HG03439 (cell line): Measurements from ENCODE around the gene OSBPL2.

ENCODE experiments used
- ATAC-seq: cut with Tn5 transposase; IDR thresholded peaks from one replicate; pipeline ENCODE4 v1.9.1; 2021; ENCODE audit warnings: mild to moderate bottlenecking, moderate library complexity; ENCODE audit not compliant: unreplicated experiment

Gene OSBPL2

GRCh38 chr20:62308102-62308822 lies 69.9 kb downstream of the OSBPL2 start:
- no peak for ATAC-seq

DNA sequence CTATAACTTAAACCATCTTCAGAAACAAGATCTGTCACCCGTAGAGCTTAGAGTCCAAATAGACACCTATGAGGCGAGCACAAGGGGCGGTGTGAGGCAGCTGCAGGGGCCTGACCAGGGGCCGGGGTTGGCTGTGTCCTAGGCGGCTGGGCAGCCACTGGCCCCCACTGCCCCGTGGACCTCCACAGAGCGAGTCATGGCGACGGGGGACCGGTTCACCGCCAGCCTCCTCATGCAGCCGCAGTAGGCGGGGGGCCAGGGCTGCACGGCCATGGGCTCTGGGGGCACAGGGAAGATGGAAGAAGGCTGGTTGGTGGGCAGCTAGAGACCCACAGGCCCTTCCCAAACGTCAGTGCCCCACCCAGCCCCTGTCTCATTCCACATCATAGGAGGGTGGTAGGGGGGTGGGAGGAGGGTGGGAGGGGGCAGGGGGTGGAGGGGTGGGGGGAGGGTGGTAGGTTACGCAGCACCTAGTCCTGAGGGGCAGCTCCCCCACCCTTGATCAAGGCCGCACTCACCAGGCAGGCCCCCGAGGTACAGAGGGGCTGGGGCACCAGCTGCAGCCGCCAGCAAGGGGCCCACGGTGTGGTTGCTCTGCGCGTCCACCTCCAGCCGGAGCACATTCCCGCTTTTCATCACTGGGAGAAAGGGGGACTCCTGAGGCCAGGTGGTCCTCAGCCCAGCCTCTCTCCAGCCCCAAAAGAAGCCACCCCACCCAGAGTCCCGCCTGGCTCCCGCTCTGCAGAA lies 71.0 kb downstream of the OSBPL2 start:
- no peak for ATAC-seq

DNA sequence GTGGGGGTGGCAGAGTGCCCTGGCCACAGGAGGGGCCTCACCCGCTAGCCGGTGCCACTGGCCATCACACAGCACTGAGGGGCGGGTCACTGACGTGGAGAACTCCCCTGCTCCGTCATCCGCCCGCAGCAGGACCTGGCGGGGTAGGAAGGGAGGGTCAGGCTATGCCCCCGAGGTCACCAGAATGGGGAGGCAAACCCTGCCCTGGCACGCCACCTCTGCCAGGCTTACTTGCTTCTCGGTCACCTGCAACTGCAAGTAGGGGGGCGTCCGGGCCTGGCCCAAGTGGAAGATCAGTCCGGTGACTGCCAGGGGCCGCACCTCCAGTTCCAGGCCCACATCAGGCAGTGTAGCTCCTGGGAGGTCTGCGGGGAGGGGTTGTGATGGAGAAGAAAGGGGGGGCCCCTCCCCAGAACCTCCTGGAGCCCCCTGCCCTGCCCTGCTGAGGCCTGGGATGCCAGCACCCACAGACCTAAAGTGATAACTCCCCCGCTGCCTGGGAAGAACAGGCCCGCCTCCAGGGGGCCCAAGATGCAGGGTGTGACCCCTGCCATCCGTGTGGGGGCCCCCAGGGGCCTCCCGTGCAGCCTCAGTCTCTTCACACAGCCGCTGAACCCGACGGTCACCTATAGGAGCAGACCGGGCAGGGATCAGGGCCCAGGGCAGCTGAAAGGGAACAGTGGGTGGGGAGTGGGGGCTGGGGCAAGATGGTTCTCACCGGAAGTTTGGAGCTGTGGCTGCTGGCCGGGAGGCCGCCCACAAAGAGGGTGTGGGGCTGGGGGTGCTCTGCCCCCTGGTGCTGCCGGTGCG lies 71.8 kb downstream of the OSBPL2 start:
- no peak for ATAC-seq

- ATAC-seq = no peak
Observed at GRCh38 chr20:62310757-62311121, 72.4 kb downstream of the OSBPL2 start.

DNA sequence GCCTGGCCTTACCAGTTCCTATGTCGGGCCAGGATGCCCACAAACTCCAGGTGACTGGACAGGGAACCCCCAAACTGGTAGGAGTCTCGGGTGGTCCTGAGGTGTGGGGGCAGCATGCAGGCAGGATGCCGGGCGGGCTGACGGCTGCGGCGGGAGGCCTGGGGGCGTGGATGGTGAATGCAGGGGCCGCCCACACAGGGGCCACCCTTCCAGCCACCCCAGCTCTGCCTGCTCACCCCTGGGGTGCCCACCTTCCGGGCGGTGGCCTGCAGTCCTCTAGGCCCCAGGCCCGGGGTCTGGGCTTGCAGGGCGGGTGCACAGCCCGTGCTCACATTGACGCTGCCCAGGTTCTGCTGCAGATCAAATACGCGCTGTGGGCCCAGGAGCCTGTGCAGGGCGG lies 72.8 kb downstream of the OSBPL2 start:
- no peak for ATAC-seq

- ATAC-seq = no peak
Observed at GRCh38 chr20:62311832-62312661, 73.7 kb downstream of the OSBPL2 start.

DNA sequence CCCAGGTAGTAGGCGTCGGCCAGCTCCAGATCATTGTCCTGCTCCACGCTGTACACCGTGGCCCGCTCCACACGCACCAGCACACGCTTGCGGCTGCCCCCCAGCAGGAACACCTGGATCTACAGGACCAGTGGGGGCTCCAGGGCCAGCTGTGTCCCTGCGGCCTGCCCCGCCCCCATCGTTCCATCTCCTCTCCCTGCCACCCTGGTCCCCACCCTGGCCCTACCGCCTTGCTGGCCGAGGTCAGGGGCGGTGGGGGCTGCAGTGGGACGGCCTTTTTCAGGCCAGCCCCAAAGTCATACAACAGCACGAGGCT lies 74.3 kb downstream of the OSBPL2 start:
- no peak for ATAC-seq

GRCh38 chr20:62313021-62313420 lies 74.7 kb downstream of the OSBPL2 start:
- ATAC-seq = no peak

DNA sequence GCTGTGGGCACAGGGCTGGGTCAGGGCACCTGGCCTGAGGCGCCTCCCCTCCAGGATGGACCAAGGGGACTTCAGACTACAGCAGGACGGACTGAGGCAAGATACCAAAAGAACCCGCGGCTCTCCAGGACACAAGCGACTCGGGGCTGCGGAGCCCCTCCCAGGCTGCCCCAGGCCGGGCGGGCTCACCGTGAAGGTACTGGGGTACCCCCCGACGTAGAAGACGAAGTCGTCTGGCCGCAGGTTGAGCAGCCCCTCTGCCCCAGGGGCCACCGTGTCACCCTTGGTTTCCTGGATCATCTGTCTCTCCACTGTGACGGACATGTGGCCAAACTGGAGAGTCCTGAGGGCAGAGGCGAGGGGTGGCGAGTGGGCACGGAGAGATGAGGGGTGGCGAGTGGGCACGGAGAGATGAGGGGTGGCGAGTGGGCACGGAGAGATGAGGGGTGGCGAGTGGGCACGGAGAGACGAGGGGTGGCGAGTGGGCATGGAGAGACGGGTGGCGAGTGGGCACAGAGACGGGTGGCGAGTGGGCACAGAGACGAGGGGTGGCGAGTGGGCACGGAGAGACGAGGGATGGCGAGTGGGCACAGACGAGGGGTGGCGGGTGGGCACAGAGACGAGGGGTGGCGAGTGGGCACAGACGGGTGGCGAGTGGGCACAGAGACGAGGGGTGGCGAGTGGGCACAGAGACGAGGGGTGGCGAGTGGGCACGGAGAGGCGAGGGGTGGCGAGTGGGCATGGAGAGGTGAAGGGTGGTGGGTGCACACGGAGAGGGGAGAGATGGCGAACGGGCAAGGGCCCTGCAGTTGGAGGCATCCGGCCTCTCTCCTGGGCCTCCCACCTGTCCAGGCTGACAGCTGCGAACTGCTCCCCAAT lies 75.4 kb downstream of the OSBPL2 start:
- no peak for ATAC-seq

DNA sequence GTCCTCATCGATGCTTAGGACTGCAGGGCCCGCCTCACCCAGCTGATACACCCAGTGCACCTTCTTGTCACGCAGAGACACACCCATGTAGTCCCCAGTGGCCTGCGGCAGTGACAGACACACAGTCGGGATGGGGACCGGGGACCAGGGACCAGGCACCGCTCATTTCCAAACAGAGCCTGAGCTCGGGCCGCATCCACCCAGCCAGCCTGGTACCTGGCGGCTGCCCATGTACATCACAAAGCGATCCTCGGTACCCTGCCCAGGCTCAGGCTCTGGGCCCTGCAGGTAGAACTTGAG lies 76.0 kb downstream of the OSBPL2 start:
- no peak for ATAC-seq

DNA sequence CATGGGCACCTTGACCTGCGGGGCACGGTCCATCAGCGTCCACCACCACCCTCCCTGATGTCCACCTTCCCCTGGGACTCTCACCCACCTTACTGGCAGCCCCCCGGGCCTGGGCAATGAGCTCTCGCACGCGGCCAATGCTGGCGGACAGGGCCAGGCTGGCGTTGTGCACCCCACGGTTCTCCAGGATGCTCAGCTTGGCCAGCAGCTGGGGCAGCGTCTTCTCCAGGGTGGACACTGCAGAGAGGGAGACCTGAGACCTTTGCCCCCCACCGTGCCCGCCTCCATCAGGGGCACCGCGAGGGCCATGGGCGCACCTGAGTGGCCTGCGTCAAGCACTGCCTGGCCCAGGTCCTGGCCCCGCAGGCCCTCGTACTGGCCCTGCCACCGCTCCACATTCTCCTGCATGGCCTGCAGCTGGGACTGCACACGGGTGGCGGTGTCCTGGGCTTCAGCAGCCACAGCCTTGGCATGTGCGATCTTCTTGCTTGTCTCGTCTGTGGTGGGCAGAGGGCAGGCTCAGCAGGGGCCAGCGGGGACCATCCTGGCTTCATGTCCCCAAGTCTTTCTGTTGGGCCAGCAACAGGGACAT lies 76.5 kb downstream of the OSBPL2 start:
- no peak for ATAC-seq

DNA sequence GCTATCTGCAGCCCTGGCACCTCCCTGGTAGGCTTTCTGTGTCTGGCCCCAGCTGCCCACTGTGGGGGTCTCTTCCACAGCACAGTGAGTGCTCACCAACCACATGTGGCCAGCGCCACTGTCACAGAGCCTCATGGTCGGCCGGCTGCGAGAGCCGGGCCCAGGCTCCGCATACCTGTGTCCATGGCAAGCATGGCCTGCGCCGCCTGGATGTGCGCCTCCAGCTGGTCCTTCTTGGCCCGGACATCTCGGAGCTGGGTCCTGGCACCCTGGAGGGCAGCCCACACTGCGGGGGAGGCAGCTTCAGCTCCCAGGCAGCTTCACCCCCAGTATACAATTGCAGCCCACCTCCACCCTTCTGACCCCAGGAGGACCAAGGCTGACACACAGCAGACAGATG lies 77.5 kb downstream of the OSBPL2 start:
- ATAC-seq = no peak

- no peak for ATAC-seq
Observed at GRCh38 chr20:62316331-62317166, 78.2 kb downstream of the OSBPL2 start.

DNA sequence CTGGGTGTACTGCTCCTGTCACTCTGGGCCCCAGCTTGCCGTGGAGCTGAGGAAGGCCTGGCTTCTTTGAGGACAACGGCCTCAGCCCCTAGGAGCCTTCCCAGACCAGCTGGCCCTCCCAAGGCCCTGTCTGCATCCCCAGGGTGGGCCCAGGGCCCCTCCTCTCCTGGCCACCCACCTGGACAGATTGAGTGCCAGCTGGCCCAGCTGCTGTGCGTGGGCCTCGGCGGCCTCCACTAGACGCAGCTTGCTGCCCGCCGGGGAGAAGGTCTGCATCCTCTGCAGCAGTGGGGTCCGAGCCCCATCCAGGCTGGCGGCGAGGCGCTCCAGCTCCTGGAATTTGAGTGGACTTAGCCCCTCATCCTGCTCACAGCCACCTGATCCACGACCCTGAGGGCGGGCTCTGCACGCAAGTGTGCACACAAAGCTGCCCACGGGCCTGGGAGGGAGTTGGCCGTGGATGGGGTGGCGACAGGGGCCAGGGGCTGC lies 78.9 kb downstream of the OSBPL2 start:
- ATAC-seq = no peak

DNA sequence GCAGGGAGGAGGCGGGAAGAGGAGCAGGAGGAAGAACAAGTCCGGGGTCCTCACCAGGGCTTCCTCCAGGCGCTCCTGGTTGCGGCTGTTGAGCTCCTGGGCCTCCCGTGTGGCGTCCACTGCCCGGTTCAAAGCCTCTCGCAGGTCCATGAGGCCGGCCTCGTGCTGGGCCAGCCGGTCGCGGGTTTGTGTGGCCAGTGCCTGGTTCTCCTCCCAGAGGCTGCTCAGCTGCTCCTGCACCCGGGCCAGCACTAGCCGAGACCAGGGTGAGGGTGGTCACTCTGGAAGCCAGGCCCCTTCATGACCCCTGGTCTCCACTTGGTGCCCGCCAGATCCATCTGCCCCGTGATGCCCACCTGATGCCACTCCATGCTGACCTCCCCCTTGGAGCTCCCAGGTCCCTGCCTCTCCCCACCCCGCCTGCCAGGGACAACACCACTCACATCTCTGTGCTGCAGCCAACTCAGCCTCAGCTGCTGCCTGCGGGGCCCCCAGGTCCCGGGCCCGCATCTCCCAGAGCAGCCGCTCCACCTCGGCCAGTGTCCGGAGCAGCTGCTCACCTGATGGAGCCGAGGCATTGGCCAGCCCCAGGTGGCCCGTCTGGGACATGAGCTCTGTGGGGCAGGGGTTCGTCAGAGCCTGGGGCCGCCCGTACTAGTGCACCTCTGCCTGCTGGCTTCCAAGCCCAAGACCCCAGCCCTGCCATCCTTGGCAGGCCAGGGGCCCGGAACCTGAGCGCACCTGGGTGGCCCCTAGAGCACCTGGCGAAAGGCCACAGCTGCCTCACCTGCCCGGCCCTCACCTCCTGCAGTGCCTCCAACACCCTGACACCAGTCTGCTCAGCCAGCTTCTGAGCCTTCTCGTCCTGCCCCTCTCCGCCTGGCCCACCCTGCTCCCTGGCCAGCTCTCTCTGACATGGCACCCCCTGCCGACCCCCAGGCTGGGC lies 80.4 kb downstream of the OSBPL2 start:
- no peak for ATAC-seq

DNA sequence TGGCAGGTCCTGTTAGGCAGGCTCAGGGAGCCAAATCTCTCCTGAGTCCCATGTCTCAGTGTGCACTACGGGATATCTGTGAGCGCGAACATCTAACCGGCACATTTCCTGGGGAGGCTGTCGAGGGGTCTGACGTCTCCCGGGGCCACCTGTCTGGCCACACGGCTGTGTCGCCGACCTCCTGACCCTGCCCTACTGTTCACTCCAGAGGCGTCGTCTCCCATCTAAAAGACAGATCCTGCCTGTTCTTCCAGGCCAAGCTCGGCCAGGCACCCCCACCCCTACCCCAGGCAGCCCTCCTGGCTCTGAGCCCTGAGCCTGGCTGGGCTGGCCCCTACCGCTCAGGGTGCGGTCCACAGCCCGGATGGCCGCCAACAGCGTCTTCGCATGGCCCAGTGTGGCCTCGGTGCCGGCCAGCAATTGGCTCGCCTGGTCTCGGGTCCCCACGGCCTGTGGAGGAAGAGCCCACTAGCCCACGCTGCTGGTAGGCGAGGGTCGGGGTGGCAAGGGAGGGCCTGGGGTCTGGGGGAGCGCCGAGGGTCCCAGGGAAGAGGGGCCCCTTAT lies 81.1 kb downstream of the OSBPL2 start:
- ATAC-seq = no peak

- ATAC-seq = no peak
Observed at GRCh38 chr20:62320581-62321354, 82.4 kb downstream of the OSBPL2 start.
